ENCODE data around the gene FNDC8. TPM values are rescaled to one million over a fixed set of nuclear protein-coding genes. Genes with fewer than 3 reads are reported as not detected.

Gene FNDC8
- total and polyA plus RNA-seq, 9 of the 15 experiments (the other 6 are each of a cell fraction or from before 2014, with no cell fraction given) = 0.04 TPM; not detected in 8

DNA sequence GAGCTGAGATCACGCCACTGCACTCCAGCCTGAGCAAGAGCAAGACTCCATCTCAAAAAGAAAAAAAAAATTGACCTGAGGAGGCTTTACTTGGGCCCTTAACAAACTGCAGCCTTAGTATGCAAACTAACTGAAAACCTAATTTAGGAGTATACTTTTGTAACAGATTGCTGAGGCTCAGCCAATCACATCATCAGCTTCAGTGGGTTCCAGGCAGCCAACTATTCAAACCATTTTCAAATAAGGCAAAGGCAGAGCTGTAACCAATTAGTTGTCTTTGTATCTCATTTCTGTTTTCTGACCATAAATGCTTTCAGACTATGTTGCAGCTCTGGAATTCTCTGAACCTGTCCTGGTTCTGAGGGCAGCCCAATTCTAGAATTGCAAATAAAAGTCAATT, 25.7 kb upstream of the FNDC8 start (continued):
- TF ChIP-seq, protein P1, sequence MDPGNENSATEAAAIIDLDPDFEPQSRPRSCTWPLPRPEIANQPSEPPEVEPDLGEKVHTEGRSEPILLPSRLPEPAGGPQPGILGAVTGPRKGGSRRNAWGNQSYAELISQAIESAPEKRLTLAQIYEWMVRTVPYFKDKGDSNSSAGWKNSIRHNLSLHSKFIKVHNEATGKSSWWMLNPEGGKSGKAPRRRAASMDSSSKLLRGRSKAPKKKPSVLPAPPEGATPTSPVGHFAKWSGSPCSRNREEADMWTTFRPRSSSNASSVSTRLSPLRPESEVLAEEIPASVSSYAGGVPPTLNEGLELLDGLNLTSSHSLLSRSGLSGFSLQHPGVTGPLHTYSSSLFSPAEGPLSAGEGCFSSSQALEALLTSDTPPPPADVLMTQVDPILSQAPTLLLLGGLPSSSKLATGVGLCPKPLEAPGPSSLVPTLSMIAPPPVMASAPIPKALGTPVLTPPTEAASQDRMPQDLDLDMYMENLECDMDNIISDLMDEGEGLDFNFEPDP (CRISPR knock-in tag; IDR thresholded peaks at IDR 0.05) = no peak
- TF ChIP-seq XRCC5 (IDR thresholded peaks at IDR 0.05; ENCODE audit: low read depth, low read length) (no peak), NRF1 (conservative IDR thresholded peaks at IDR 0.05 in 1 of 2, IDR thresholded peaks at IDR 0.05 in 1 of 2) (no peak)

DNA sequence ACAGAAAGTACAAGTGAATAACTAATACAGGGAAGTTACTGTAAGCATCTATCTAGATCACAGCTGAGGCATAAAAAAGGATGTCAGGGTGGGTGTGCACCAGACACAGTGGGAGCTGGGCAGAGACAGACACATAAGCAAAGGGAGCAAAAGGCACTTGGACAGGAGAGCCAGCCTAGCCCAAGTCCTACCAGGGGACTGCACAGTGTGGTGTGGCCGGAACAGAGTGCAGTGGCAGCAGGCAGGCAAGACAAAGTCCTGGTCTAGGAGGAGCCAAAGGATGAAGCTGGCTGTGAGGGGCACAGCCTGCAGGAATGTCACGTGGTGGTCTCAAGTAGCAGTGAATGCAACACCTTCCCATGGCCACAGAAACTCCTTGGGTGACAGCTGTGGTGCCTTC, 23.6 kb upstream of the FNDC8 start:
- intact Hi-C loops (cut with micrococcal nuclease) (no loop called here), in situ Hi-C loops (cut with MboI) (no loop called here)
- 0 out of 4 replicates have a peak overlapping the region, but pooled peaks of 1 of the 2 experiments have one; percentile 6 for H3K9ac ChIP-seq (ENCODE audit: insufficient read depth in 1 of 2, low read depth in 2 of 2, low read length in 2 of 2)
- H3K79me2 ChIP-seq (ENCODE audit: control insufficient read depth, insufficient read depth, low read length) = no peaks in the 10 kb centered on the region
- H4K20me1 ChIP-seq (replicated peaks; ENCODE audit: control insufficient read depth, insufficient read depth, low read length) = no peaks in the 10 kb centered on the region
- H3K36me3 ChIP-seq (ENCODE audit: control insufficient read depth, insufficient read depth, low read length) = peaks cover 39% of the 10 kb centered on the region; the same call in 2 of the 3 replicates
- FAIRE-seq = no peak
- no peak overlapping the region for H3K4me2 ChIP-seq (ENCODE audit: insufficient read depth, low read length)
- H3K4me1 ChIP-seq (replicated peaks in 1 of 2; ENCODE audit: control insufficient read depth in 2 of 2, insufficient read depth in 2 of 2, low read length in 2 of 2) = no peaks in the 10 kb centered on the region
- ChIA-PET POLR2A (interaction anchor here (1.5 kb wide), 1 partner anchor 11 kb away, joined by 3 read pairs; no protein-coding TSS in a partner anchor), CTCF (ENCODE audit: low intra/inter-chr PET ratio) (no interaction called here)
- no peaks in the 10 kb centered on the region for H3K9me3 ChIP-seq (replicated peaks; ENCODE audit: control insufficient read depth, insufficient read depth, low read depth, low read length)
- no TSS peak for BruUV-seq (replicated peaks)
- H3K27ac ChIP-seq (ENCODE audit: extremely low read depth, low read depth, low read length) = no peak overlapping the region
- no peaks in the 10 kb centered on the region for H3K27me3 ChIP-seq (ENCODE audit: control insufficient read depth in 2 of 2, insufficient read depth in 2 of 2, low read length in 2 of 2)
- no peak for DNase-seq (ENCODE audit: extremely low read depth in 1 of 4, low spot score in 3 of 4)
- ATAC-seq = no peak
- H3K9me1 ChIP-seq (ENCODE audit: control insufficient read depth, insufficient read depth, low read length) = no peaks in the 10 kb centered on the region
- H3K4me3 ChIP-seq = no peak overlapping the region
- no peak for TF ChIP-seq HOXB6 (CRISPR knock-in tag; IDR thresholded peaks at IDR 0.05; ENCODE audit: borderline replicate concordance)
- no peak for TF ChIP-seq POLR2AphosphoS2 (IDR thresholded peaks at IDR 0.05; ENCODE audit: low read length)
- TF ChIP-seq TBL1XR1 (IDR thresholded peaks at IDR 0.05; ENCODE audit: low read length in 2 of 2) = no peak
- no peak for TF ChIP-seq FOXM1 (IDR thresholded peaks at IDR 0.05; ENCODE audit: low read depth)
- TF ChIP-seq FOXM1 (CRISPR knock-in tag; IDR thresholded peaks at IDR 0.05; ENCODE audit: low read depth) = no peak
- no peak for TF ChIP-seq ADNP (tag; IDR thresholded peaks at IDR 0.05)
- TF ChIP-seq ZFX (CRISPR knock-in tag; IDR thresholded peaks at IDR 0.05) = no peak
- TF ChIP-seq, protein P2, sequence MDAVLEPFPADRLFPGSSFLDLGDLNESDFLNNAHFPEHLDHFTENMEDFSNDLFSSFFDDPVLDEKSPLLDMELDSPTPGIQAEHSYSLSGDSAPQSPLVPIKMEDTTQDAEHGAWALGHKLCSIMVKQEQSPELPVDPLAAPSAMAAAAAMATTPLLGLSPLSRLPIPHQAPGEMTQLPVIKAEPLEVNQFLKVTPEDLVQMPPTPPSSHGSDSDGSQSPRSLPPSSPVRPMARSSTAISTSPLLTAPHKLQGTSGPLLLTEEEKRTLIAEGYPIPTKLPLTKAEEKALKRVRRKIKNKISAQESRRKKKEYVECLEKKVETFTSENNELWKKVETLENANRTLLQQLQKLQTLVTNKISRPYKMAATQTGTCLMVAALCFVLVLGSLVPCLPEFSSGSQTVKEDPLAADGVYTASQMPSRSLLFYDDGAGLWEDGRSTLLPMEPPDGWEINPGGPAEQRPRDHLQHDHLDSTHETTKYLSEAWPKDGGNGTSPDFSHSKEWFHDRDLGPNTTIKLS (IDR thresholded peaks at IDR 0.05; ENCODE audit: borderline replicate concordance, low read depth) = no peak
- no peak for TF ChIP-seq ZNF354B (CRISPR knock-in tag; IDR thresholded peaks at IDR 0.05)
- no peak for TF ChIP-seq CCNT2 (IDR thresholded peaks at IDR 0.05; ENCODE audit: borderline replicate concordance, extremely low read depth, insufficient read length, low read depth, low read length)
- 73% methylated on average over 2 of the region's 2 CpGs for WGBS (ENCODE audit: insufficient coverage, low coverage, missing lambda C conversion rate)
- H2AFZ ChIP-seq (ENCODE audit: low read depth, low read length) = no peak overlapping the region
